GM23338 (cell line): ENCODE measurements around the gene SLC25A30. TPM values are rescaled to one million over a fixed set of nuclear protein-coding genes. Genes with fewer than 3 reads are reported as not detected.

Experiments
- ATAC-seq: fragments of 200-7000 bp; cut with Tn5 transposase; 3 replicates; pipeline ENCODE4 v1.9.1; 2020
- DNase-seq: peaks from one replicate; pipeline ENCODE4 v3.0.0-alpha.2; 2015; ENCODE audit warnings: low spot score
- H2AFZ ChIP-seq: fragments of 200-600 bp; sonication (generic); 2 replicates; pipeline ENCODE4 v1.8.0; 2016; ENCODE audit warnings: antibody characterized with exemption, mild to moderate bottlenecking, moderate library complexity
- H3F3A ChIP-seq: fragments of 200-600 bp; sonication (generic); replicated peaks from 2 replicates; pipeline ENCODE4 v1.8.0; 2017; ENCODE audit warnings: antibody characterized with exemption, mixed run types, low read depth
- H3K27ac ChIP-seq: fragments of 200-600 bp; sonication (generic); 2 replicates; pipeline ENCODE4 v1.6.1; 2016; ENCODE audit warnings: low read depth
- H3K27me3 ChIP-seq: fragments of 200-600 bp; sonication (generic); 2 replicates; pipeline ENCODE4 v1.8.0; 2016; ENCODE audit warnings: mild to moderate bottlenecking, mixed run types, moderate library complexity; ENCODE audit not compliant: insufficient read depth
- H3K36me3 ChIP-seq: fragments of 200-600 bp; sonication (generic); 2 replicates; pipeline ENCODE4 v1.8.0; 2016; ENCODE audit warnings: mild to moderate bottlenecking; ENCODE audit not compliant: insufficient read depth
- H3K4me1 ChIP-seq: fragments of 200-600 bp; sonication (generic); 2 replicates; pipeline ENCODE4 v1.8.0; 2016; ENCODE audit warnings: mild to moderate bottlenecking, moderate library complexity; ENCODE audit not compliant: insufficient read depth
- H3K4me2 ChIP-seq: fragments of 200-600 bp; sonication (generic); 2 replicates; pipeline ENCODE4 v1.7.1; 2017; ENCODE audit warnings: mixed run types
- H3K4me3 ChIP-seq: fragments of 200-600 bp; sonication (generic); 2 replicates; pipeline ENCODE4 v1.6.1; 2016; ENCODE audit warnings: mixed run types
- H3K79me2 ChIP-seq: fragments of 200-600 bp; sonication (generic); replicated peaks from 2 replicates; pipeline ENCODE4 v1.8.0; 2017; ENCODE audit warnings: mild to moderate bottlenecking; ENCODE audit not compliant: insufficient read depth
- H3K9me2 ChIP-seq: fragments of 200-600 bp; sonication (generic); 2 replicates; pipeline ENCODE4 v1.8.0; 2017; ENCODE audit not compliant: insufficient read depth
- H4K20me1 ChIP-seq: fragments of 200-600 bp; sonication (generic); replicated peaks from 2 replicates; pipeline ENCODE4 v1.8.0; 2017; ENCODE audit warnings: mild to moderate bottlenecking; ENCODE audit not compliant: insufficient read depth
- H3K27ac Mint-ChIP-seq: 2 replicates; pipeline ENCODE4 v1.8.0; 2020; ENCODE audit warnings: inconsistent platforms, mild to moderate bottlenecking, moderate library complexity, mixed read lengths
- H3K27me3 Mint-ChIP-seq: 3 replicates; pipeline ENCODE4 v1.8.0; 2022; ENCODE audit warnings: low read depth, mild to moderate bottlenecking, moderate library complexity, mixed read lengths, inconsistent platforms; ENCODE audit not compliant: insufficient read depth, poor library complexity
- H3K36me3 Mint-ChIP-seq: 3 replicates; pipeline ENCODE4 v1.8.0; 2021; ENCODE audit warnings: low read depth, mild to moderate bottlenecking, inconsistent platforms, moderate library complexity, mixed read lengths
- H3K4me1 Mint-ChIP-seq: 3 replicates; pipeline ENCODE4 v1.8.0; 2020; ENCODE audit warnings: mild to moderate bottlenecking, inconsistent platforms, mixed read lengths
- H3K4me3 Mint-ChIP-seq: 3 replicates; pipeline ENCODE4 v1.8.0; 2021; ENCODE audit warnings: moderate library complexity, mild to moderate bottlenecking, inconsistent platforms, mixed read lengths
- H3K9me3 Mint-ChIP-seq: 3 replicates; pipeline ENCODE4 v1.8.0; 2020; ENCODE audit warnings: moderate library complexity, mild to moderate bottlenecking, inconsistent platforms, mixed read lengths
- CREB1 ChIP-seq: fragments of 250-450 bp; sonication (Bioruptor Pico); IDR thresholded peaks from 2 replicates; pipeline ENCODE4 v1.5.0; 2020; ENCODE audit warnings: low read depth, mild to moderate bottlenecking, moderate library complexity
- ZNF114 ChIP-seq: fragments of 250-450 bp; sonication (Bioruptor Pico); IDR thresholded peaks from 2 replicates; pipeline ENCODE4 v1.5.0; 2020; ENCODE audit warnings: mild to moderate bottlenecking, moderate library complexity
- polyA plus RNA-seq: library from polyadenylated mRNA; unstranded; fragments of >200 nt; fragmentation: Nextera tagmentation; extraction: Ambion mirVana; gene quantifications from 2 replicates; pipeline ENCODE4 v1.2.1, GENCODE V29; 2016
- total RNA-seq: library from RNA; depleted of rRNA; stranded (reverse); fragments of >200 nt; shearing (Covaris generic); gene quantifications from 2 replicates; pipeline ENCODE4 v1.2.3, GENCODE V29; 2014
- TF ChIP-seq, protein P1 (sequence below): fragments of 250-450 bp; sonication (Bioruptor Pico); IDR thresholded peaks from 2 replicates; pipeline ENCODE4 v1.5.0; 2020; ENCODE audit warnings: mild to moderate bottlenecking, moderate library complexity
- TF ChIP-seq, protein P2 (sequence below), 2 experiments: fragments of 200-600 bp in 1 of 2; sonication (generic) in 1 of 2; conservative IDR thresholded peaks; 2 replicates each; pipeline versions ENCODE4 v1.5.1 to v1.6.1; 2016 to 2017; ENCODE audit warnings: antibody characterized with exemption in 2 of 2, low read depth in 2 of 2, mild to moderate bottlenecking in 2 of 2, moderate library complexity in 1 of 2

Gene SLC25A30
- total and polyA plus RNA-seq, 2 experiments from 2014 or later: 2.0 to 7.5 TPM

GRCh38 chr13:45445053-45445452 lies 26.9 kb upstream of the SLC25A30 start (continued):
- TF ChIP-seq, protein P1, sequence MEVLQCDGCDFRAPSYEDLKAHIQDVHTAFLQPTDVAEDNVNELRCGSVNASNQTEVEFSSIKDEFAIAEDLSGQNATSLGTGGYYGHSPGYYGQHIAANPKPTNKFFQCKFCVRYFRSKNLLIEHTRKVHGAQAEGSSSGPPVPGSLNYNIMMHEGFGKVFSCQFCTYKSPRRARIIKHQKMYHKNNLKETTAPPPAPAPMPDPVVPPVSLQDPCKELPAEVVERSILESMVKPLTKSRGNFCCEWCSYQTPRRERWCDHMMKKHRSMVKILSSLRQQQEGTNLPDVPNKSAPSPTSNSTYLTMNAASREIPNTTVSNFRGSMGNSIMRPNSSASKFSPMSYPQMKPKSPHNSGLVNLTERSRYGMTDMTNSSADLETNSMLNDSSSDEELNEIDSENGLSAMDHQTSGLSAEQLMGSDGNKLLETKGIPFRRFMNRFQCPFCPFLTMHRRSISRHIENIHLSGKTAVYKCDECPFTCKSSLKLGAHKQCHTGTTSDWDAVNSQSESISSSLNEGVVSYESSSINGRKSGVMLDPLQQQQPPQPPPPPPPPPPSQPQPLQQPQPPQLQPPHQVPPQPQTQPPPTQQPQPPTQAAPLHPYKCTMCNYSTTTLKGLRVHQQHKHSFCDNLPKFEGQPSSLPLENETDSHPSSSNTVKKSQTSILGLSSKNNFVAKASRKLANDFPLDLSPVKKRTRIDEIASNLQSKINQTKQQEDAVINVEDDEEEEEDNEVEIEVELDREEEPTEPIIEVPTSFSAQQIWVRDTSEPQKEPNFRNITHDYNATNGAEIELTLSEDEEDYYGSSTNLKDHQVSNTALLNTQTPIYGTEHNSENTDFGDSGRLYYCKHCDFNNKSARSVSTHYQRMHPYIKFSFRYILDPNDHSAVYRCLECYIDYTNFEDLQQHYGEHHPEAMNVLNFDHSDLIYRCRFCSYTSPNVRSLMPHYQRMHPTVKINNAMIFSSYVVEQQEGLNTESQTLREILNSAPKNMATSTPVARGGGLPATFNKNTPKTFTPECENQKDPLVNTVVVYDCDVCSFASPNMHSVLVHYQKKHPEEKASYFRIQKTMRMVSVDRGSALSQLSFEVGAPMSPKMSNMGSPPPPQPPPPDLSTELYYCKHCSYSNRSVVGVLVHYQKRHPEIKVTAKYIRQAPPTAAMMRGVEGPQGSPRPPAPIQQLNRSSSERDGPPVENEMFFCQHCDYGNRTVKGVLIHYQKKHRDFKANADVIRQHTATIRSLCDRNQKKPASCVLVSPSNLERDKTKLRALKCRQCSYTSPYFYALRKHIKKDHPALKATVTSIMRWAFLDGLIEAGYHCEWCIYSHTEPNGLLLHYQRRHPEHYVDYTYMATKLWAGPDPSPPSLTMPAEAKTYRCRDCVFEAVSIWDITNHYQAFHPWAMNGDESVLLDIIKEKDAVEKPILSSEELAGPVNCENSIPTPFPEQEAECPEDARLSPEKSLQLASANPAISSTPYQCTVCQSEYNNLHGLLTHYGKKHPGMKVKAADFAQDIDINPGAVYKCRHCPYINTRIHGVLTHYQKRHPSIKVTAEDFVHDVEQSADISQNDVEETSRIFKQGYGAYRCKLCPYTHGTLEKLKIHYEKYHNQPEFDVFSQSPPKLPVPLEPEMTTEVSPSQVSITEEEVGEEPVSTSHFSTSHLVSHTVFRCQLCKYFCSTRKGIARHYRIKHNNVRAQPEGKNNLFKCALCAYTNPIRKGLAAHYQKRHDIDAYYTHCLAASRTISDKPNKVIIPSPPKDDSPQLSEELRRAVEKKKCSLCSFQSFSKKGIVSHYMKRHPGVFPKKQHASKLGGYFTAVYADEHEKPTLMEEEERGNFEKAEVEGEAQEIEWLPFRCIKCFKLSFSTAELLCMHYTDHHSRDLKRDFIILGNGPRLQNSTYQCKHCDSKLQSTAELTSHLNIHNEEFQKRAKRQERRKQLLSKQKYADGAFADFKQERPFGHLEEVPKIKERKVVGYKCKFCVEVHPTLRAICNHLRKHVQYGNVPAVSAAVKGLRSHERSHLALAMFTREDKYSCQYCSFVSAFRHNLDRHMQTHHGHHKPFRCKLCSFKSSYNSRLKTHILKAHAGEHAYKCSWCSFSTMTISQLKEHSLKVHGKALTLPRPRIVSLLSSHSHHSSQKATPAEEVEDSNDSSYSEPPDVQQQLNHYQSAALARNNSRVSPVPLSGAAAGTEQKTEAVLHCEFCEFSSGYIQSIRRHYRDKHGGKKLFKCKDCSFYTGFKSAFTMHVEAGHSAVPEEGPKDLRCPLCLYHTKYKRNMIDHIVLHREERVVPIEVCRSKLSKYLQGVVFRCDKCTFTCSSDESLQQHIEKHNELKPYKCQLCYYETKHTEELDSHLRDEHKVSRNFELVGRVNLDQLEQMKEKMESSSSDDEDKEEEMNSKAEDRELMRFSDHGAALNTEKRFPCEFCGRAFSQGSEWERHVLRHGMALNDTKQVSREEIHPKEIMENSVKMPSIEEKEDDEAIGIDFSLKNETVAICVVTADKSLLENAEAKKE (CRISPR knock-in tag): no peak
- TF ChIP-seq CREB1 (CRISPR knock-in tag) (no peak), ZNF114 (CRISPR knock-in tag) (no peak)

DNA sequence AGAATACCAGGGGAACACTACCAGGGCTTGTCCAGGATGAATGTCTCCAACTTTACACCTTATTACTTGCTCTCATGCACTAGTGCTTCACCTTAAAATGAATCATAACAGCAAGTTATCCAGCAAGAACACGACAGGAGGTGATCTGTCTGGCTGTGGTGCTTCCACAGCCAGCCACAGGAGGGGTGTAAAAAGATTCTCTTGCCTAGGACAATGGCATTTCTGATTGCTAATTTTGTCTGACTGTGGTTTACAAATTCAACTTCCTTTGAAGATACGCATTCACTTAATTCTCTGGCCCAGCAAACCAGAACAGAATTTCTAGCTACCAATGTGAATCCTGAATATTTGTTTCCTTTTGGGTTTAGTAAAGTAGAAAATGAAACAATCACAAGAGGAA lies 23.5 kb upstream of the SLC25A30 start:
- ATAC-seq (no peak), DNase-seq (no peak)
- Histone ChIP-seq H3F3A (no peaks in the 10 kb centered on the region), H3K79me2 (no peaks in the 10 kb centered on the region), H3K27ac (no peak overlapping the region), H3K4me3 (no peak overlapping the region), H3K9me2 (peaks cover 3% of the 10 kb centered on the region; the same call in 1 of the 2 replicates), H3K27me3 (no peaks in the 10 kb centered on the region), H3K4me1 (peaks cover 6% of the 10 kb centered on the region; the same call in 1 of the 2 replicates), H2AFZ (no peak overlapping the region), H4K20me1 (no peaks in the 10 kb centered on the region), H3K36me3 (no peaks in the 10 kb centered on the region), H3K4me2 (no peak overlapping the region)
- H3K4me3 Mint-ChIP-seq: no peak overlapping the region
- peaks cover 10% of the 10 kb centered on the region for H3K27me3 Mint-ChIP-seq
- TF ChIP-seq ZNF114 (CRISPR knock-in tag): no peak
- TF ChIP-seq, protein P2, sequence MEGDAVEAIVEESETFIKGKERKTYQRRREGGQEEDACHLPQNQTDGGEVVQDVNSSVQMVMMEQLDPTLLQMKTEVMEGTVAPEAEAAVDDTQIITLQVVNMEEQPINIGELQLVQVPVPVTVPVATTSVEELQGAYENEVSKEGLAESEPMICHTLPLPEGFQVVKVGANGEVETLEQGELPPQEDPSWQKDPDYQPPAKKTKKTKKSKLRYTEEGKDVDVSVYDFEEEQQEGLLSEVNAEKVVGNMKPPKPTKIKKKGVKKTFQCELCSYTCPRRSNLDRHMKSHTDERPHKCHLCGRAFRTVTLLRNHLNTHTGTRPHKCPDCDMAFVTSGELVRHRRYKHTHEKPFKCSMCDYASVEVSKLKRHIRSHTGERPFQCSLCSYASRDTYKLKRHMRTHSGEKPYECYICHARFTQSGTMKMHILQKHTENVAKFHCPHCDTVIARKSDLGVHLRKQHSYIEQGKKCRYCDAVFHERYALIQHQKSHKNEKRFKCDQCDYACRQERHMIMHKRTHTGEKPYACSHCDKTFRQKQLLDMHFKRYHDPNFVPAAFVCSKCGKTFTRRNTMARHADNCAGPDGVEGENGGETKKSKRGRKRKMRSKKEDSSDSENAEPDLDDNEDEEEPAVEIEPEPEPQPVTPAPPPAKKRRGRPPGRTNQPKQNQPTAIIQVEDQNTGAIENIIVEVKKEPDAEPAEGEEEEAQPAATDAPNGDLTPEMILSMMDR (conservative IDR thresholded peaks at IDR 0.05; ENCODE audit: low read depth in 2 of 2): peak in 1 of 2 experiments; percentile 18; a peak in 1 of 4 replicates
- H3K9me3 Mint-ChIP-seq: no peaks in the 10 kb centered on the region
- no peak overlapping the region for H3K27ac Mint-ChIP-seq
- H3K4me1 Mint-ChIP-seq: peaks cover 5% of the 10 kb centered on the region; the same call in 2 of the 3 replicates
- H3K36me3 Mint-ChIP-seq: no peaks in the 10 kb centered on the region
